ENCODE results near the gene GRAMD1C.

The GRAMD1C gene

DNA sequence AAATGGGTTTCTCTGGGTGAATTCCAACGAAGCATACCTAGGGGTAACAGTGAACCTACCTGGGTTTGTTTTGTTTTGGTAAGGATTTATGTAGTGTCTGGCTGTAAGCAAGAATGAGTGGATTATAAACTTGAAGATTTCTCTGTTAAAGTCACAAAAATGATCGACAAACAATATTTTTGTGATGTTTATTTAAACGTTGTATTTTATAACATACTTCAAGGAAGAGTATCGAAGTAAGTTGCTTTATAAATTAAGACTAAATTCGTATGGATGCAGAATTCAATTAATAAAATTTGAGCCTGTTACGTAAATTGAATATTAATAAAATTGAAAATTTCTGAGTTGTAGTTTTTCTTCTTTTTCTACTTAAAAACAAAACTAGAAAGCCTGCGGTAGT is 108.2 kb downstream of the GRAMD1C start:
- no peaks in the 10 kb centered on the region for H3K4me1 ChIP-seq (ENCODE audit: control insufficient read depth, insufficient read depth, low read length)
- H3K9me3 ChIP-seq (ENCODE audit: control insufficient read depth, low read length): no peaks in the 10 kb centered on the region
- no peak overlapping the region for H3K27ac ChIP-seq (ENCODE audit: insufficient read depth, low read depth, low read length, poor library complexity, severe bottlenecking)
- no peaks in the 10 kb centered on the region for H3K36me3 ChIP-seq (ENCODE audit: control insufficient read depth, insufficient read depth, low read length)
- H3K4me3 ChIP-seq (ENCODE audit: insufficient read depth, low read depth, low read length): peak overlapping the region; percentile 46
- WGBS, 2 experiments: 73 to 86% methylated on average over 4 to 6 of the region's 7 CpGs
- H3K27me3 ChIP-seq (ENCODE audit: control insufficient read depth, insufficient read depth, low read length, poor library complexity, severe bottlenecking): peaks cover 47% of the 10 kb centered on the region

DNA sequence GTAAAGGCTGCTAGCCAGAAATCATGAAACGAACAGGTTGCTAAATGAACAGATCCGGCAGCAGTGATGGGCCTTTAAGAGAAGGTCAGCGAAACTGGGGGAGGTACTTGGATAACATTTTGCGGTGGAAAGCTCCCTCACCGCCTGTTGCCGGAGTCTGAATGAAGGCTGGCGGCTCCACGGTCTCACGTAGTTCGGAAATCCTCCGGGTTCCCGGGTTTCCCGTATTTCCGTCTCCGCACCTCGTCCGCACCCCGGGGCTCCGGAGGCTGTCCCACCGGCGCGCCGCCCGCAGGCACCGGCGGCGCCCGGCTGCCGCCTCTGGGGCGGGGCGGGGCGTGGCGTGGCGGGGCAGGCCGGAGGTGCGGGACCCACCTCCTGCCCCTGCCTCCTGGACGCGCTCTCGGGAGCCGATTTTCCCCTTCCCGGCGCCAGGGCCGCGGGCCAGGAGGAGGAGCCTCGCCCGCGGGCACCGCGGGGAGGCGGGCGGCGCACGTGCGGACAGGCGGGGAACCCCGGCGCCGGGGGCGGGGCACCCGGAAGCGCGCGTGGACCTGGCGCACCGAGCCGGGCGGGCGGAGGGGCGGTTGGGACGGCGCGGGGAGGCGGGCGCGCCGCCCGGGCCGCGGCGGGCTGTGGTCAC is 108.9 kb downstream of the GRAMD1C start, which contains the start of gene ZDHHC23:
Gene ZDHHC23 (plus strand): TSS at position 642 of the 643 bp plus-strand sequence. CDS start 790 bp downstream, outside the sequence.
- WGBS, 2 experiments: 1% methylated on average over 80 of the region's 80 CpGs
- H3K27ac ChIP-seq (ENCODE audit: insufficient read depth, low read depth, low read length, poor library complexity, severe bottlenecking): no peak within 1 kb of the TSS
- H3K27me3 ChIP-seq (ENCODE audit: control insufficient read depth, insufficient read depth, low read length, poor library complexity, severe bottlenecking): peaks cover 47% of the 10 kb centered on the region
- no peaks in the 10 kb centered on the region for H3K36me3 ChIP-seq (ENCODE audit: control insufficient read depth, insufficient read depth, low read length)
- H3K4me1 ChIP-seq (ENCODE audit: control insufficient read depth, insufficient read depth, low read length): no peaks in the 10 kb centered on the region
- peak within 1 kb of the TSS; percentile 46 for H3K4me3 ChIP-seq (ENCODE audit: insufficient read depth, low read depth, low read length)
- no peaks in the 10 kb centered on the region for H3K9me3 ChIP-seq (ENCODE audit: control insufficient read depth, low read length)

DNA sequence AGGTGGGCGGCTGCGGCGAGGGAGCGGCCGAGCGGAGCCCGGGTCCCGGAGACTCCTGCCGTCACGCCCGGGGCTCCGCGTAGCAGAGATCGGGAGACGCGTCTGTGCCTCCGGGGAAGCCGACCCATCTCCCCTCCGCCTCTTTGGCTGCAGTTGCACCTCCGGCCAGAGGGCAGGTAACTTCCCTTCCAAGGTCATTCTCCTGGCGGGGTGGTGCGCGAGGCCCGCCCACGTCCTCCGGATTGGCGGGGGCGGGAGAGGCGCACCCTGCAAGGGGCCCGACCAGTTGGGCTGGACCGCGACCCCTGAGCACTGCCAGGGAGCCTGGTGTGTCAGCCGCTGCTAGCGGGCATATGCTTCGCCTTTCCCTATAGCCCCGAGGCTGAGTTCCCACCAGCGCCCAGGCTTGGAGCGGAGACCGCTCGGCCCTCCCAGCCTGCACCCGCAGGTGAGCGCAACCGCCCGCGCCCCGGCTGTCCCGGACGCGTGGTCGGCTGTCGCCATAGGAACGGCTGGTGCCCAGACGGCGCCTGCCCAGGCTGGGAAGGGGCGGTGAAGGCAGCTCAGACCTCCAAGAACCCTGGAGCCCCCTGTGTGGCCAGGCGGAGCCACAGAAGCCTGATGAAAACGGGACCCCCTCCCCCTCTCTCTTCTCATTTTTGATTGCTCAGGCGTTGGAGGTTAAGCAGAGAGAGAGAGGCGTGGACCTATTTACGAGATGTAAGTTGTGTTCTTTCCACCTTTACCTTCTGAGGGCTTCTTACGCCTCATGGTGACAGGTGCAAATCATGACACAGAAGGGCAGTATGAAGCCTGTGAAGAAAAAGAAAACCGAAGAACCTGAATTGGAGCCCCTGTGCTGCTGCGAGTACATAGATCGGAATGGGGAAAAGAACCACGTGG is 109.7 kb downstream of the GRAMD1C start:
- Histone ChIP-seq H3K36me3 (ENCODE audit: control insufficient read depth, insufficient read depth, low read length) (no peaks in the 10 kb centered on the region), H3K4me3 (ENCODE audit: insufficient read depth, low read depth, low read length) (peak overlapping the region; percentile 46), H3K27ac (ENCODE audit: insufficient read depth, low read depth, low read length, poor library complexity, severe bottlenecking) (no peak overlapping the region), H3K9me3 (ENCODE audit: control insufficient read depth, low read length) (no peaks in the 10 kb centered on the region), H3K4me1 (ENCODE audit: control insufficient read depth, insufficient read depth, low read length) (no peaks in the 10 kb centered on the region), H3K27me3 (ENCODE audit: control insufficient read depth, insufficient read depth, low read length, poor library complexity, severe bottlenecking) (peaks cover 47% of the 10 kb centered on the region)
- WGBS, 2 experiments: 4% methylated on average over 65 of the region's 65 CpGs

DNA sequence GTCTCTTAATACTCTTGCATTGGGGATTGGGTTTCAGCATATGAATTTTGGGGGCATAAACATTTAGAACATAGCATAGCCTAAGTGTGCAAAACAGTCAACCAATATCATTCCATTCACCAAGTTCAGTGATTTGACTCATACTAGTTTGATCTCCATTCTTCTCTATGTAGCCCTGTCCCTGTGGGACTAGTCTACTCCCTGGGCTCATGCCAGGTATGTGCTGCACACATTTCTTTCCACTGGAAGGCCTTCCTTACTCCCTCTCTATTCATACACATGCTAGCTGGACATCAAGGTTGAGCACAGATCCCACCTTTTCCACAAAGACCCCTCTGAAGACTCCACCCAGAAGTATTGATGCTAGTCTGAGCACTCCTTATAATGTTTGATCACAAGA is 114.3 kb downstream of the GRAMD1C start:
- Histone ChIP-seq H3K27ac (ENCODE audit: insufficient read depth, low read depth, low read length, poor library complexity, severe bottlenecking) (no peak overlapping the region), H3K9me3 (ENCODE audit: control insufficient read depth, low read length) (no peaks in the 10 kb centered on the region), H3K4me3 (ENCODE audit: insufficient read depth, low read depth, low read length) (no peak overlapping the region), H3K36me3 (ENCODE audit: control insufficient read depth, insufficient read depth, low read length) (no peaks in the 10 kb centered on the region), H3K4me1 (ENCODE audit: control insufficient read depth, insufficient read depth, low read length) (no peaks in the 10 kb centered on the region), H3K27me3 (ENCODE audit: control insufficient read depth, insufficient read depth, low read length, poor library complexity, severe bottlenecking) (peaks cover 24% of the 10 kb centered on the region)

DNA sequence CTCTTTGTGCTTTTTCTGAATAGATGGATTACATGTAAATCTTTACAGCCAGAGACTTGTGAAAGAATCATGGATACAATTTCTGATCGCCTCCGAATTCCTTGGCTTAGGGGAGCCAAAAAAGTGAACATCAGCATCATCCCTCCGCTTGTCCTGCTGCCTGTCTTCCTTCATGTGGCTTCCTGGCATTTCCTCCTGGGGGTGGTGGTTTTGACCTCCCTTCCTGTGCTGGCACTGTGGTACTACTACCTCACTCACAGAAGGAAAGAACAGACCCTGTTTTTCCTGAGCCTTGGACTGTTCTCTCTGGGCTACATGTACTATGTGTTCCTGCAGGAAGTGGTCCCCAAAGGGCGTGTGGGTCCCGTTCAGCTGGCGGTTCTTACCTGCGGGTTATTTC is 115.1 kb downstream of the GRAMD1C start:
- 92% methylated on average over 7 of the region's 7 CpGs for WGBS, 2 experiments
- H3K27me3 ChIP-seq (ENCODE audit: control insufficient read depth, insufficient read depth, low read length, poor library complexity, severe bottlenecking): peaks cover 16% of the 10 kb centered on the region
- H3K4me1 ChIP-seq (ENCODE audit: control insufficient read depth, insufficient read depth, low read length): no peaks in the 10 kb centered on the region
- no peak overlapping the region for H3K27ac ChIP-seq (ENCODE audit: insufficient read depth, low read depth, low read length, poor library complexity, severe bottlenecking)
- no peak overlapping the region for H3K4me3 ChIP-seq (ENCODE audit: insufficient read depth, low read depth, low read length)
- no peaks in the 10 kb centered on the region for H3K36me3 ChIP-seq (ENCODE audit: control insufficient read depth, insufficient read depth, low read length)
- H3K9me3 ChIP-seq (ENCODE audit: control insufficient read depth, low read length): no peaks in the 10 kb centered on the region

DNA sequence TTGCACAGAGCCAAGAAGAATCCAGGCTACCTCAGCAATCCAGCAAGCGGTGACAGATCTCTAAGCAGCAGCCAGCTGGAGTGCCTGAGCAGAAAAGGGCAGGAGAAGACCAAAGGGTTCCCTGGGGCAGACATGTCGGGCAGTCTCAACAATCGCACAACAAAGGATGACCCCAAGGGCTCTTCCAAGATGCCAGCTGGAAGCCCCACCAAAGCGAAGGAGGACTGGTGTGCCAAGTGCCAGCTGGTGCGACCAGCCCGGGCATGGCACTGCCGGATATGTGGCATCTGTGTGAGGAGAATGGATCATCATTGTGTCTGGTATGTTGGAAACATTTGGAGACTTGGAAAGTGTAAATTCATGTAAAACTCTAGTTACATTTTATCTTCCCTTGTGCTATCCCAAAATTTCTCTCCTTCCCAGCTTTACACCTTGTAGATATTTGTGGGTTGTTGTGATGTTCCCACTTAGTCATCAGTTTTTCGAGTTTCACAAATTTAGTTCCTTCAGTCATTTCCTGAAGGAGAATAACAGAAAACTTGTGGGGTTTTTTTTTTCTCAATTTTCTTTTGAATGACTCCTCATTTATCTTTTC is 115.6 kb downstream of the GRAMD1C start:
- Histone ChIP-seq H3K27ac (ENCODE audit: insufficient read depth, low read depth, low read length, poor library complexity, severe bottlenecking) (no peak overlapping the region), H3K36me3 (ENCODE audit: control insufficient read depth, insufficient read depth, low read length) (no peaks in the 10 kb centered on the region), H3K4me1 (ENCODE audit: control insufficient read depth, insufficient read depth, low read length) (no peaks in the 10 kb centered on the region), H3K9me3 (ENCODE audit: control insufficient read depth, low read length) (no peaks in the 10 kb centered on the region), H3K4me3 (ENCODE audit: insufficient read depth, low read depth, low read length) (no peak overlapping the region), H3K27me3 (ENCODE audit: control insufficient read depth, insufficient read depth, low read length, poor library complexity, severe bottlenecking) (peaks cover 11% of the 10 kb centered on the region)
- 88 to 90% methylated on average over 7 to 8 of the region's 8 CpGs for WGBS, 2 experiments

DNA sequence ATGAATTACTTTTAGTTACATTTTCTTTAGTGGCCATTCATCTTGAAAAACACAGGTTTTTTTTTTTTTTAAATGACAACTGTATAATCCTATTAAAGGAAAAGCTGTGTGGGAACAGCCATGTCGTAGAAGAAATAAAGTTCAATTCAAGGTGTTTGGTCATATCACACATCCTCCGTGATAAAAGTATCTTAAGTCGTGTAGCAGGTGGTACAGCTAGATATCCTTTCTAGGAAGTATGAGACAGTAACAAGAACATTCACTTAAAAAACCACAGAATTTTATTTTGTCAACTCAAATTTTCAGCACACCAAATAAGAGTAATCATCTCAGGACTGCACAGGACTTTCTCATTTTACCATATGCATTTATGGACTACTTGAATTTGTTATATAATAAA is 125.3 kb downstream of the GRAMD1C start:
- Histone ChIP-seq H3K27me3 (ENCODE audit: control insufficient read depth, insufficient read depth, low read length, poor library complexity, severe bottlenecking) (no peaks in the 10 kb centered on the region), H3K36me3 (ENCODE audit: control insufficient read depth, insufficient read depth, low read length) (no peaks in the 10 kb centered on the region), H3K9me3 (ENCODE audit: control insufficient read depth, low read length) (no peaks in the 10 kb centered on the region), H3K4me3 (ENCODE audit: insufficient read depth, low read depth, low read length) (no peak overlapping the region), H3K4me1 (ENCODE audit: control insufficient read depth, insufficient read depth, low read length) (no peaks in the 10 kb centered on the region), H3K27ac (ENCODE audit: insufficient read depth, low read depth, low read length, poor library complexity, severe bottlenecking) (no peak overlapping the region)
- 89 to 96% methylated on average over 3 of the region's 3 CpGs for WGBS, 2 experiments

DNA sequence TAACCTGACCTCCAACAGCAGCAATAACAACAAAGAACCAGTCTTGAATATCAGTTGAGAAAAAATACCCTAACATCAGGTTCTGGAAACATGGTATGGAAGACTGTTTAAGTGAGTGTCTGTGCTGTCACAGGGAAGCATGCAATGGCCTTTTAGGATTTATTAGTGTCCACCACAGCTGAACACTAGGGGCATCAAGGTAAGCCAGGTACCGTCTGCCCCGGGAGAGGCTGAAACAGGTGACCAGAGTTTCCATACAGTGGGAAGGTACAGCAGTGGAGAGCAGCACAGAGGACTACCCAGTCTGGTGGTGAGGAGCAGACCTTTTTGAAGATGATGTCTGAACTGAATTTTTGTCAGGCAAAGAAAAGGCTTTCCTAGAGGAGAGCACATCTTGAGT is 127.6 kb downstream of the GRAMD1C start:
- H3K36me3 ChIP-seq (ENCODE audit: control insufficient read depth, insufficient read depth, low read length): no peaks in the 10 kb centered on the region
- no peak overlapping the region for H3K27ac ChIP-seq (ENCODE audit: insufficient read depth, low read depth, low read length, poor library complexity, severe bottlenecking)
- H3K4me3 ChIP-seq (ENCODE audit: insufficient read depth, low read depth, low read length): no peak overlapping the region
- H3K27me3 ChIP-seq (ENCODE audit: control insufficient read depth, insufficient read depth, low read length, poor library complexity, severe bottlenecking): no peaks in the 10 kb centered on the region
- no peaks in the 10 kb centered on the region for H3K9me3 ChIP-seq (ENCODE audit: control insufficient read depth, low read length)
- no peaks in the 10 kb centered on the region for H3K4me1 ChIP-seq (ENCODE audit: control insufficient read depth, insufficient read depth, low read length)
- WGBS, 2 experiments: 73 to 81% methylated on average over 2 of the region's 2 CpGs

DNA sequence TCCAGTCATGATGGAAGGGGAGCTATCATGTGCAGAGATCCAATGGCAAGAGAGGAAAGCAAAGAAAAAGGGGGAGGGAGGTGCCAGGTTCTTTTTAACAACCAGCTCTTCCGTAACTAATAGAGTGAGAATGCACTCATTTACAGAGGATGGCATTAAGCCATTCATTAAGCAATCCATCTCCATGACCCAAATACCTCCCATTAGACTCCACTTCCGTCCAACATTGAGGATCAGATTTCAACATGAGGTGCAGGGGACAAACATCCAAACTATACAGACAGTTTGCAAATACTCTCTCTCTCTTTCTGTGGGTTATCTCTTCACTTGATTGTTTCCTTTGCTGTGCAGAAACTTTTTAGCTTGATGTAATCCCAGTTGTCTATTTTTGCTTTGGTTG is 130.4 kb downstream of the GRAMD1C start:
- 78% methylated on average over 2 of the region's 2 CpGs for WGBS, 2 experiments
- Histone ChIP-seq H3K4me1 (ENCODE audit: control insufficient read depth, insufficient read depth, low read length) (no peaks in the 10 kb centered on the region), H3K4me3 (ENCODE audit: insufficient read depth, low read depth, low read length) (no peak overlapping the region), H3K9me3 (ENCODE audit: control insufficient read depth, low read length) (no peaks in the 10 kb centered on the region), H3K36me3 (ENCODE audit: control insufficient read depth, insufficient read depth, low read length) (no peaks in the 10 kb centered on the region), H3K27ac (ENCODE audit: insufficient read depth, low read depth, low read length, poor library complexity, severe bottlenecking) (no peak overlapping the region), H3K27me3 (ENCODE audit: control insufficient read depth, insufficient read depth, low read length, poor library complexity, severe bottlenecking) (no peaks in the 10 kb centered on the region)

DNA sequence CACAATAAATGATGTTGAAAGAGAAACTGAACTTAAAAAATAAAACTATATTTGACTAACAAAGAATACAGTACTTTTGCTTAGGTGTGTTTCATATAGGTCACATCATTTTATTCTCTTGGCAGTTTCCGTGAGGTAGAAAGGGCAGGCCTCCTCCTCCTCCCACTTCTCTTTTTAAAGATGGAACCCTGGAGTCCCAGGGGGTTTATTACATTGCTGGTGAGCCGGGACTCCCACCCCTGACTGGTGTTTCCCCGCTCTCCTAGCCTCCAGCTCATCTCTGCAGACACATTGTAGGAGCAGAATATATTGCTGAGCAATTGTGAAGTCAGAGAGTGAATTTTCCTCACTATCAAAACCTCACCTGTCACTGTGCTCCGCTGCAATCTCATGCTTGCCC is 139.2 kb downstream of the GRAMD1C start:
- no peaks in the 10 kb centered on the region for H3K4me1 ChIP-seq (ENCODE audit: control insufficient read depth, insufficient read depth, low read length)
- no peaks in the 10 kb centered on the region for H3K27me3 ChIP-seq (ENCODE audit: control insufficient read depth, insufficient read depth, low read length, poor library complexity, severe bottlenecking)
- WGBS, 2 experiments: 84 to 99% methylated on average over 4 of the region's 4 CpGs
- no peak overlapping the region for H3K27ac ChIP-seq (ENCODE audit: insufficient read depth, low read depth, low read length, poor library complexity, severe bottlenecking)
- H3K36me3 ChIP-seq (ENCODE audit: control insufficient read depth, insufficient read depth, low read length): peaks cover 6% of the 10 kb centered on the region
- no peak overlapping the region for H3K4me3 ChIP-seq (ENCODE audit: insufficient read depth, low read depth, low read length)
- H3K9me3 ChIP-seq (ENCODE audit: control insufficient read depth, low read length): no peaks in the 10 kb centered on the region

Data from ectodermal cell (in vitro differentiated cells).